ENCODE results near the gene VRK3. TPM values are rescaled to one million over a fixed set of nuclear protein-coding genes. Genes with fewer than 3 reads are reported as not detected.

Gene VRK3, protein sequence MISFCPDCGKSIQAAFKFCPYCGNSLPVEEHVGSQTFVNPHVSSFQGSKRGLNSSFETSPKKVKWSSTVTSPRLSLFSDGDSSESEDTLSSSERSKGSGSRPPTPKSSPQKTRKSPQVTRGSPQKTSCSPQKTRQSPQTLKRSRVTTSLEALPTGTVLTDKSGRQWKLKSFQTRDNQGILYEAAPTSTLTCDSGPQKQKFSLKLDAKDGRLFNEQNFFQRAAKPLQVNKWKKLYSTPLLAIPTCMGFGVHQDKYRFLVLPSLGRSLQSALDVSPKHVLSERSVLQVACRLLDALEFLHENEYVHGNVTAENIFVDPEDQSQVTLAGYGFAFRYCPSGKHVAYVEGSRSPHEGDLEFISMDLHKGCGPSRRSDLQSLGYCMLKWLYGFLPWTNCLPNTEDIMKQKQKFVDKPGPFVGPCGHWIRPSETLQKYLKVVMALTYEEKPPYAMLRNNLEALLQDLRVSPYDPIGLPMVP
- 26.9 and 27.6 TPM in 2 replicates for total RNA-seq

DNA sequence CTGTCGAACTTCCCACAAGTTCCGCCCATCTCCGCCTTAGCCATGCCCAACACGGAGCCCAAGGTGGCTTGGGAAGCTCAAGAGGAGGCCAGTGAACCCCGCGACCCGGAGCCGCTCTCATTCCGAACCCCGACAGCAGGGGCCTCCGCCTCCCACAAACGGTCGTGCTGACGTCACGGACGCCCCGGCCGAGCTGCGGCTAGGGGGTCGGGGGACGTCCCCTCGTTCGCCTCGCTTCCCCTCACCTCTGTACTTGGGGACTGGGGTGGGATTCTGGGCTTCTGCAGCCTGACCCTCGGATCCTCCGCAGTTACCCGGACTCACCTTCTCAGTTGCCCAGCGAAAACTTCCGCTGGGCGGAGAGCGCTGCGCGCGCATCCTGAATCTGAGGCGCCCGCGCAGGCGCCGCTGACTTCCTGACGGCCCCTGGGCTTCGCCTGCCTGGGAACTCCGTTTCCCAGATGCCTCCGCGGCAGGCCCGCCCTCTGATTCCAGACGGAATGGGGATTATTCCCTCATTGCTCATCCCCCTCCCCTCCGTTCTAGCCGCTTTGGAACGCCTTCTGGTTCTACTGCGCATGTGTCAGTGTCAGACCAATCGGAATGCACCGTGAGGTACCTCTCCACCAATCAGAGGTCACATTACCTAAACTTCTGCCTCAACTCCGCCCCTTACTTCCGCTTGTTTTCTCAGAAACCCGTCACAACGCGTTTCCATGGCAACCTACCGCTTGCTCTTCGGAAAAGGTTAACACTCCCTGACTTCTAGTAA, at the start of gene VRK3:
TSS of gene VRK3 (minus strand) at position 351 of the 772 bp plus-strand sequence. CDS start 9,210 bp downstream, outside the sequence.

DNA sequence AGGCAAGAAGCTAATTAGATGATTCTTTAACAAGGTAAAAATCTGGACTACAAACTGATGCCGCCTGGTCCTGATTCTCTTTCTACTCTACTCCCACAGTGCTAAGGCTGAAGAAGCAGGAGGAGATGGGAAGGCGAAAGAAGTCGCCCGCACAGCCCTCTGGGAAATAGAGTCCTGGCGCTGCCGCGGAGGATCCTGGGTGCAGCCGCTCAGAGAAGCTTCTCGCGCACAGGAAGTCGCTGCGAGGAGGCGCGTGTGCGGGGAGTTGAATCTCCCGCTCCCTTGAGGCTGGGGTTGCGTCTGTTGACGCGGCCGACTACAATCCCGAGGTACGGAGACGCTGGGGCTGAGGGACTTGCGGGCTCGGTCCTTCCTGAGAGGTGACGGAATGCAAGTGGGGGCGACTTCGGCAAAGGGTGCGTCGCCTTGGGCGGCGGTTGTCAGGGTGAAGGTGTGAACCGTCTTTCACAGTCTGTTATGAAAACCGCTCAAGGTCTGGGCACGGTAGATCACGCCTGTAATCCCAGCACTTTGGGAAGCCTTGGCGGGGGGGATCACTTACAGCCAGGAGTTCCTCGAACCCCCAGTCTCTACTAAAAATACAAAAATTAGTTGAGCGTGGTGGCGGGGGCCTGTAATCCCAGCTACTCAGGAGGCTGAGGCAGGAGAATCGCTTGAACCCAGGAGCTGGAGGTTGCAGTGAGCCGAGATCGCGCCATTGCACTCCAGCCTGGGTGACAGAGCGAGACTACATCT, 800 bp upstream of the VRK3 start, which contains the start of gene ZNF473:
TSS of gene ZNF473 (plus strand) at position 212 of the 756 bp plus-strand sequence. CDS start 5,078 bp downstream, outside the sequence.

DNA sequence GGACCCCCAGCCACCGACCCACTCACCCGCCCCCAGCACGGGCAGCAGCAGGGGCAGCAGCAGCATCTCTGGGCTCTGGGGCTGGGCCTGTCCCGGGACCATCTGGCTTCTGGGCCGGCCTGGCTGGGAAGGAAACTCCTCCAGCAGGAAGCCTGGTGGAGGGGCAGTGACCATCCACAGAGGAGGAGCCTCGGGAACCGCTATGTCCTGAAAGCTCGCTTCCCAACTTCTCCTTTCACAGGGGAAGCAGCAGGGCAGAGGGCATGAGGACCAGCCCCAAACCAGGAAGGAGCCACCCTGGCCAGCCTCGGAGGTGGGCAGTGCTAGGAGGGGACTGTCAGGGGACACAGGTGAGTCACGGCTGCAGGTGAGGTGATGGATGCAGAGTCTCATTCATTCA, 64.2 kb downstream of the VRK3 start, which contains the start of gene SIGLEC11:
TSS of gene SIGLEC11 (minus strand) at position 193 of the 400 bp plus-strand sequence. CDS start at position 102, 91 bp downstream.

DNA sequence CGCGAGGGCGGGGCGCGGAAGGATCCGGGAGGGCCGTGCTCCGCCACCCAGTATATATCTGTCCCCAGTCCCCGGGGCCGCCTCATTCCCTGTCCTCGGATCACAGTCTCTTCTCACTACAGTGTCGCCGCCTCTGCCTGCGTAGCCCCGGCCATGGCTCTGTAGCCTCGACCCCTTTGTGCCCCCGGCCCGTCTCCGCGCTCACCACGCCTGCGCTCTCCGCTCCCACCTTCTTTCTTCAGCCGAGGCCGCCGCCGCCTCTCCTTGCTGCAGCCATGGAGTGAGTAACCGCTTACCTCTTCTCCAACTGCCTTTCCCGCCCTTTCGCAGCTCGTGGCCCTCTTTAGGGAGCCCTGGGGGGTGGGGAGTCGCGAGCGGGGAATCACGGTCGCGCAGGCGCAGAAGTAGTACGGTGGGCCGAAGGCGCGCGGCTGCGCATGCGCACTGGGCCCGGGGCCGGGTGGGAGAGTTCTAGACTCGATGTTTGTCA, 96.0 kb downstream of the VRK3 start, which contains the start of the genes ATF5 and NUP62:
TSS of gene ATF5 (plus strand) at position 85 of the 490 bp plus-strand sequence. CDS start 1,646 bp downstream, outside the sequence.
TSS of gene NUP62 (minus strand) at position 384 of the 490 bp plus-strand sequence. CDS start 19,697 bp downstream, outside the sequence.

Other genes starting within 250 kb of the VRK3 start
- 21.3 and 22.1 TPM in 2 replicates for gene FUZ, start 212.1 kb downstream of the VRK3 start, total RNA-seq
- 24.2 and 25.6 TPM in 2 replicates for gene MED25, start 207.1 kb downstream of the VRK3 start, total RNA-seq
- 51.1 and 56.5 TPM in 2 replicates for gene PTOV1, start 174.2 kb downstream of the VRK3 start, total RNA-seq
- 50.0 and 52.1 TPM in 2 replicates for gene PNKP, start 157.8 kb downstream of the VRK3 start, total RNA-seq
- 18.2 and 19.7 TPM in 2 replicates for gene AKT1S1, start 148.0 kb downstream of the VRK3 start, total RNA-seq
- gene TBC1D17, start 147.7 kb downstream of the VRK3 start, total RNA-seq = 30.2 and 33.3 TPM in 2 replicates
- 0.24 and 1.1 TPM in 2 replicates for gene IL4I1, start 128.5 kb downstream of the VRK3 start, total RNA-seq
- 8.1 and 9.2 TPM in 2 replicates for gene ATF5, start 96.2 kb downstream of the VRK3 start, total RNA-seq
- gene NUP62, start 95.9 kb downstream of the VRK3 start, total RNA-seq = 41.3 and 42.2 TPM in 2 replicates
- not detected in 2 replicates for gene SIGLEC11, start 64.2 kb downstream of the VRK3 start, total RNA-seq
- gene ZNF473, start 633 bp upstream of the VRK3 start, total RNA-seq = 7.7 and 9.2 TPM in 2 replicates
- not detected in 2 replicates for gene IZUMO2, start 137.9 kb upstream of the VRK3 start, total RNA-seq
- under 0.01 TPM in 1 of 2 replicates, not detected in the other for gene MYH14, start 178.2 kb upstream of the VRK3 start, total RNA-seq